ENCODE results near the gene RAB3C.

DNA sequence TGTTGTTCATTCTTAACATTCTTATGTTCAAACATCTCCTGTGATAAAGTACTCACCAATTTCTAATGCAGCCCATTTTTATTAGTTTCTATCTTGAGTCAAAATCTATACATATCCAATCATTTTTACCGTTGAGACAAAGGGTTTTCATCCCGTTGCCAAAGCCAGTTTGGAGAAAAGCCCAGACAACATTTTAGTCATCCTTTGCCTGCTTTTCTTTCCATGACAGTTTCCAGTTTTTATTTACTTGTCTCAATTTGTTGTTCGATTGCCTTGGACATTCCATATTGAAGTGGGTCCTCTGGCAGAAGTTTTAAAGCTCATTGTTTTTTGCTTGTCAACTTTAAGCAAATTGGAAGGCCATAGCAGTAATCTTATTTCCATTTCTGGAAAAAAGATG lies 123.9 kb downstream of the RAB3C start:
- TF ChIP-seq, protein P1, sequence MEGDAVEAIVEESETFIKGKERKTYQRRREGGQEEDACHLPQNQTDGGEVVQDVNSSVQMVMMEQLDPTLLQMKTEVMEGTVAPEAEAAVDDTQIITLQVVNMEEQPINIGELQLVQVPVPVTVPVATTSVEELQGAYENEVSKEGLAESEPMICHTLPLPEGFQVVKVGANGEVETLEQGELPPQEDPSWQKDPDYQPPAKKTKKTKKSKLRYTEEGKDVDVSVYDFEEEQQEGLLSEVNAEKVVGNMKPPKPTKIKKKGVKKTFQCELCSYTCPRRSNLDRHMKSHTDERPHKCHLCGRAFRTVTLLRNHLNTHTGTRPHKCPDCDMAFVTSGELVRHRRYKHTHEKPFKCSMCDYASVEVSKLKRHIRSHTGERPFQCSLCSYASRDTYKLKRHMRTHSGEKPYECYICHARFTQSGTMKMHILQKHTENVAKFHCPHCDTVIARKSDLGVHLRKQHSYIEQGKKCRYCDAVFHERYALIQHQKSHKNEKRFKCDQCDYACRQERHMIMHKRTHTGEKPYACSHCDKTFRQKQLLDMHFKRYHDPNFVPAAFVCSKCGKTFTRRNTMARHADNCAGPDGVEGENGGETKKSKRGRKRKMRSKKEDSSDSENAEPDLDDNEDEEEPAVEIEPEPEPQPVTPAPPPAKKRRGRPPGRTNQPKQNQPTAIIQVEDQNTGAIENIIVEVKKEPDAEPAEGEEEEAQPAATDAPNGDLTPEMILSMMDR (conservative IDR thresholded peaks at IDR 0.05 in 1 of 2, IDR thresholded peaks at IDR 0.05 in 1 of 2; ENCODE audit: low read depth in 1 of 2, low read length in 2 of 2), result no peak
- TF ChIP-seq EZH2 (IDR thresholded peaks at IDR 0.05; ENCODE audit: low read length, missing control alignments), result no peak
